ENCODE results near the gene TAOK3.
"Not testable (repeated sequence)": the region's sequence is repeated elsewhere in the genome, so short reads cannot be mapped to it uniquely, and the experiment has no call there.

The TAOK3 gene

DNA sequence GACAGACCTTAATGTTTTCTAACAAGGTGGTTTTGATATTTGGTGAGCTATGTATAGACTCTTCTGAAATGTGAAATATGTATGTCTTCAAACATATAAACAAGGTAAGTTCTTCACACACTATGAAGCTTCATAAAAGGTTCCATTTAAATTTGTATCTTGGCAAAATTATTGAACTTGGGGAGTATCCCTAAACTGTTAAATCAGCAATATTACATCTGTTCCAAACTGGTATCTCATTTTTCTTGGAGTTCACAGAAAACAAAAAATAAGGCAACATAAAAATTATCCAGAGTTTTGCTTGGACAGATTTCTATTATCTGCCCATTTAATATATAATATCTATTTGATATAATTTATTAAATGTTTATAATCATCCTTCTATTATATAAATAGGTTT lies 62.4 kb downstream of the TAOK3 start:
- Mint-ChIP-seq H3K9me3 (no peaks in the 10 kb centered on the region), H3K4me3 (no peak overlapping the region), H3K27me3 (ENCODE audit: low read depth) (no peaks in the 10 kb centered on the region), H3K4me1 (peaks cover 15% of the 10 kb centered on the region), H3K27ac (no peak overlapping the region), H3K36me3 (ENCODE audit: low read depth) (no peaks in the 10 kb centered on the region)
- TF ChIP-seq, protein P1, sequence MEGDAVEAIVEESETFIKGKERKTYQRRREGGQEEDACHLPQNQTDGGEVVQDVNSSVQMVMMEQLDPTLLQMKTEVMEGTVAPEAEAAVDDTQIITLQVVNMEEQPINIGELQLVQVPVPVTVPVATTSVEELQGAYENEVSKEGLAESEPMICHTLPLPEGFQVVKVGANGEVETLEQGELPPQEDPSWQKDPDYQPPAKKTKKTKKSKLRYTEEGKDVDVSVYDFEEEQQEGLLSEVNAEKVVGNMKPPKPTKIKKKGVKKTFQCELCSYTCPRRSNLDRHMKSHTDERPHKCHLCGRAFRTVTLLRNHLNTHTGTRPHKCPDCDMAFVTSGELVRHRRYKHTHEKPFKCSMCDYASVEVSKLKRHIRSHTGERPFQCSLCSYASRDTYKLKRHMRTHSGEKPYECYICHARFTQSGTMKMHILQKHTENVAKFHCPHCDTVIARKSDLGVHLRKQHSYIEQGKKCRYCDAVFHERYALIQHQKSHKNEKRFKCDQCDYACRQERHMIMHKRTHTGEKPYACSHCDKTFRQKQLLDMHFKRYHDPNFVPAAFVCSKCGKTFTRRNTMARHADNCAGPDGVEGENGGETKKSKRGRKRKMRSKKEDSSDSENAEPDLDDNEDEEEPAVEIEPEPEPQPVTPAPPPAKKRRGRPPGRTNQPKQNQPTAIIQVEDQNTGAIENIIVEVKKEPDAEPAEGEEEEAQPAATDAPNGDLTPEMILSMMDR (IDR thresholded peaks at IDR 0.05; ENCODE audit: unreplicated experiment in 3 of 3) = no peak

- H3K9me3 Mint-ChIP-seq; H3K4me3 Mint-ChIP-seq; H3K27me3 Mint-ChIP-seq (ENCODE audit: low read depth); H3K36me3 Mint-ChIP-seq (ENCODE audit: low read depth): not testable (repeated sequence)
- Mint-ChIP-seq H3K27ac (peak overlapping the region in 1 of 3 experiments; percentile 82), H3K4me1 (peaks cover 15% of the 10 kb centered on the region)
These were observed 64.7 kb downstream of the TAOK3 start for GRCh38 chr12:118308006-118308405.

DNA sequence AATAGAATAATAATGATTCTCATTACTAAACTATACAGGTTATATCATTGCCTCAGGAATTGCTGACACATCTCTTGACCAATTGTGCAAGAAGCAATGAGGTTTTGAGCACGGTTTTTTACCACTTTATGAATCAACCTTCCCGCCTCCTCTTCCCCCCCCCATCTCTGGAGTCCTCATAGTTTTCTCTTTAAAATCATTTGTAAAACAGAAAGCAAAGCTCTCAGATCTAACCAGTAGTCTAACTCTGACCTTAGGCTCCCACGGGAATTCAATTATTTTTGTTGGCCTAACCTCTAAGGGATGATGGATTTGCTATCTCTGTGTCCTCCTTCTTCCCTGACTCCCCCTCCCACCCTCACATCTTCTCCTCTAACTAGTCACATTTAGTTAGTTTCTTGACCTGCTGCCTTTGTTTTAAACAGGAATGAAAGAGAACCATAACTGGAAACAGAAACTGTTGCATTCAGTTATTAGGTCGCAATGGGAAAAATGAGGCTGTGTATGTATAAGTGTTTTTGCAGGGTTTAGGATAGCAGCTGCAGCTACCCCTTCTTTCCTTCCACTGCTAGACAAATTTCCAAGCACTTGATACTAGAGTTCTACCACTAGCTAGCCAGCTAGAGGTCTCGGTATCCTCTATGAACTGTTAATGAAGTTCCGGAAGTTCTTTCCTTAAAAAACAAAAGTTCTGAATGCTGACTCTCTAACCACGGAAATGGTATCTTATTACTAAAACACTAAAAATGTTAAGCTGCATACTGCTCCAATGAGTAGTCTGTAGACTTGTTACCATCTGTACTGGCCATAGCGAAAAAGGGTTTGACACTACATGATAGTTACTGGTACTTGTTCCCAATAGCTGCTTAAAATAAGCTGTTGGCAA lies 65.4 kb downstream of the TAOK3 start:
- Mint-ChIP-seq H3K4me3 (peak overlapping the region in 2 of 3 experiments; percentile 36 to 40), H3K27ac (peak overlapping the region; percentile 60 to 92 (median 82)), H3K9me3 (no peaks in the 10 kb centered on the region), H3K27me3 (ENCODE audit: low read depth) (no peaks in the 10 kb centered on the region), H3K4me1 (peaks cover 15% of the 10 kb centered on the region), H3K36me3 (ENCODE audit: low read depth) (no peaks in the 10 kb centered on the region)
- TF ChIP-seq, protein P1 (IDR thresholded peaks at IDR 0.05; ENCODE audit: unreplicated experiment in 3 of 3) = no peak

GRCh38 chr12:118304093-118304492 lies 68.6 kb downstream of the TAOK3 start:
- H3K27me3 Mint-ChIP-seq (ENCODE audit: low read depth) = no peaks in the 10 kb centered on the region
- TF ChIP-seq, protein P1 (IDR thresholded peaks at IDR 0.05; ENCODE audit: unreplicated experiment in 3 of 3) = no peak
- peaks cover 18% of the 10 kb centered on the region for H3K4me1 Mint-ChIP-seq
- H3K36me3 Mint-ChIP-seq (ENCODE audit: low read depth) = no peaks in the 10 kb centered on the region
- no peak overlapping the region for H3K27ac Mint-ChIP-seq
- H3K9me3 Mint-ChIP-seq = no peaks in the 10 kb centered on the region
- H3K4me3 Mint-ChIP-seq = no peak overlapping the region

GRCh38 chr12:118302053-118302452 lies 70.7 kb downstream of the TAOK3 start:
- Mint-ChIP-seq H3K36me3 (ENCODE audit: low read depth) (no peaks in the 10 kb centered on the region), H3K9me3 (no peaks in the 10 kb centered on the region), H3K27ac (no peak overlapping the region), H3K4me1 (peaks cover 10% of the 10 kb centered on the region), H3K4me3 (no peak overlapping the region), H3K27me3 (ENCODE audit: low read depth) (no peaks in the 10 kb centered on the region)
- TF ChIP-seq, protein P1 (IDR thresholded peaks at IDR 0.05; ENCODE audit: unreplicated experiment in 3 of 3) = no peak

DNA sequence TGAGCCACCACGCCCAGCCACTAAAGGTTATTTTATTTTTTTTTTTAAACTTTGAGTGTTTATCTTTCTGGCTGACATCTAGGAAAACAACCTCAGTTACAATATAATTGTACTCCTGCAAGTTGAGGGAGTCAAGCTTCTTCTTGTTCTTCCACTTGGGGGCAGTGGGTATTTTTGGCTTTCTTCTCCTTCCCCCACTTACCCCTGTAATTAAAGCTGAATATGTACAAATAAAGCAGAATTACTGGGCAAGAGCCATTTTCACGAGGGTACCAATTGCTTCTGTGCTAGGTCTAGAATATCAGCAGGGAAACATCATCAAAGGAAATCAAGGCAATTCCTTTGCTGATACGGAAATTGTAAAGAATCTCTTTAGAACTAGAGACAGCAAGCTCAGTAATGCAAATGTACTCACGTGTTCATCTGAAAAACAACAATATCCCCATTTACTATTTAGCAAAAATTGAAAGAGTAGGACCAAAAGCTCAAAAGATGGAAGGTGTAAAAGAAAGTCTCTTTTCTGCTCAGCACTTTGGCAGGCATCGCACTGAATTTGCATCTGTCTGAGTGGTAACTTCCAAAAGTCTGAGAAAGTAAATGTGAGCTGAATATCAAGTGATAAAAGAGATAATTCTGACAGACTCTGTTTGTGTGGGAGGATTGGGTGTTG lies 72.8 kb downstream of the TAOK3 start:
- Mint-ChIP-seq H3K36me3 (ENCODE audit: low read depth) (no peaks in the 10 kb centered on the region), H3K27me3 (ENCODE audit: low read depth) (no peaks in the 10 kb centered on the region), H3K4me1 (peaks cover 8% of the 10 kb centered on the region), H3K27ac (no peak overlapping the region), H3K4me3 (no peak overlapping the region), H3K9me3 (no peaks in the 10 kb centered on the region)
- TF ChIP-seq, protein P1 (IDR thresholded peaks at IDR 0.05; ENCODE audit: unreplicated experiment in 3 of 3) = no peak
